Neural progenitor cell (in vitro differentiated cells): ENCODE data around the gene SIX5.

Experiments used
- CTCF ChIP-seq: fragments of 200-600 bp; sonication (generic); IDR thresholded peaks from 2 replicates; pipeline ENCODE4 v1.5.1; 2017; ENCODE audit warnings: antibody characterized with exemption, mild to moderate bottlenecking
- EZH2 ChIP-seq: fragments of 200-600 bp; sonication (generic); IDR thresholded peaks from 2 replicates; pipeline ENCODE4 v1.6.1; 2017; ENCODE audit warnings: antibody characterized with exemption, mild to moderate bottlenecking, moderate library complexity
- EZH2phosphoT487 ChIP-seq: fragments of 200-600 bp; sonication (generic); IDR thresholded peaks from 2 replicates; pipeline ENCODE4 v1.6.1; 2017; ENCODE audit warnings: antibody characterized with exemption

DNA sequence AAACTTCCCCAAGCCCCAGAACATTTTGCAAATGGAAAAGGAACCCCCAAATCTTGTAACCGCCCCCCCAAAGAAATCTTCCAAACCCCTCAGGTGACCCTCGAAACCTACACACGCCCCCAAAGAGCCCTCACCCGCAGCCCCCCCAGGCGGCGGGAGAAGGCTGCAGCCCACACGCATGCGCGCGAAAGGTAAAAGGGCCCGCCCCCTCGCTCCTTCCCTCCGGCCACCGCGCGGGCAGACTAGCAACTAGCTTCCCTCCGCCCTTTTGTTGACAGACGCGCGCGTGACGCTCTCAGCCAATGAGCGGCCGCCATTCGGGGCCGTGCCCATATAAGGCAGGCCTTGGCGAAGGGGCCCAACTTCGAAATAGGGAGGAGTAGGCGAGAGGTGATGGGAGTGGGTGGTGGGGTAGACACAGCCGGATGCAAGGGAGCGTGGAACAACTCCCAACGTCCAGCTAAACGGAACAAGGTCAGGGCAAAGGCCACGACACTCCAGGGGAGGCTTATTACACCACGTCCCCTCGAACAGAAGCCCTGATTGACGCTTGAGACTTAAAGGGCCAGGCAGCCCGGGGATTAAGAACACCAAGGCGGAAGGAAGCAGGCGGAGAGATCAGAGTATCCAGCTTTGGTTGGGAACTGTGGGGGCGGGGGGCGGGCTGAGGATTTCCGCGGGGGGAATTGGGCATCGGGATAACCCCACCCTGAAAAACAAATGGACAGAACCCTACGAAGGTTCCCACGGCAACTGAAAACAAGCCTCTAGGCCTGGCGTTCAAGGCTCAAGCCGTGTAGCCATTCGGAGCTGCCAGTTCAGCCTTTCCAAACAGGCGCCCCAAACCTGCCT lies 51.7 kb downstream of the SIX5 start:
- TF ChIP-seq EZH2: no peak
- TF ChIP-seq CTCF: peak; percentile 18
- TF ChIP-seq EZH2phosphoT487: no peak
